ENCODE results near the gene FOXO4.

Gene FOXO4

DNA sequence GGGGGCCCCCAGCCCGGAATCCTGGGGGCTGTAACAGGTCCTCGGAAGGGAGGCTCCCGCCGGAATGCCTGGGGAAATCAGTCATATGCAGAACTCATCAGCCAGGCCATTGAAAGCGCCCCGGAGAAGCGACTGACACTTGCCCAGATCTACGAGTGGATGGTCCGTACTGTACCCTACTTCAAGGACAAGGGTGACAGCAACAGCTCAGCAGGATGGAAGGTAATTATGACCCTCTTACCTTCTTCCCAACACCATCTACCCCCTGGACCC lies 1.0 kb downstream of the FOXO4 start:
- no peak for DNase-seq (ENCODE audit: low read depth)
- H3K4me3 ChIP-seq (ENCODE audit: low read depth, low read length) = peak overlapping the region; percentile 62

- no peak for DNase-seq (ENCODE audit: low read depth)
Observed at GRCh38 chrX:71098302-71098701, 2.7 kb downstream of the FOXO4 start.

DNA sequence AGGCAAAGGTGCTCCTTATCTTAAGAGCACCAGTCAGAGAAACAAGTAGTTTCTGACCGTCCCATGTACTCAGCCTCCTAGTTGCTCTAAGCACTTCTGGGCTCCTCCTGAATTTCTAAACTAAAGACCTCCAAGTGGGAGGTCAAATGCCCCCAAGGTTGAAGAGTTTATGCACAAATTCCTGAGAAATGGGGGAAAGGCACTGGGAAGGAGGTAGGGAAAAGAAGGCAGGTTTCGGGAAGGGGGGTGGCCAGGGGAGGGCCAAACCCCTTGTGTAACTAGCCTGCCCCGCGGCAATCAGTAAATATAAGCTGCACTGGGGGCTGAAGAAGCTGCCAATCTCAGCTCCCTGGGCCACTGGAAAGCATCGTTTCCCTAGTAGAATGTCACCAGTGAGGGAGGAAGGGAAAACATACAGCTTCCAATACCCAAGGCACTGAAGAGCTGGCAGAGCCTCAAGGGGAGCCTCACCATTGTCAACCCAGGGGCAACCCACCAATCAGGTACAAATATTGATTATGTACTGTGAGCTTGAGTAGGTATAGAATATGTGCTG lies 3.4 kb downstream of the FOXO4 start:
- no peak overlapping the region for H3K4me3 ChIP-seq (ENCODE audit: low read depth, low read length)
- no peak for DNase-seq (ENCODE audit: low read depth)

More at GRCh38 chrX:71098302-71098701, 2.7 kb downstream of the FOXO4 start:
- H3K4me3 ChIP-seq (ENCODE audit: low read depth, low read length) = no peak overlapping the region

GRCh38 chrX:71099736-71100135 lies 4.1 kb downstream of the FOXO4 start:
- no peak for DNase-seq (ENCODE audit: low read depth)
- no peak overlapping the region for H3K4me3 ChIP-seq (ENCODE audit: low read depth, low read length)

GRCh38 chrX:71100581-71101505 lies 5.2 kb downstream of the FOXO4 start:
- H3K4me3 ChIP-seq (ENCODE audit: low read depth, low read length) = no peak overlapping the region
- DNase-seq (ENCODE audit: low read depth) = no peak

- H3K4me3 ChIP-seq (ENCODE audit: low read depth, low read length) = no peak overlapping the region
- DNase-seq (ENCODE audit: low read depth) = no peak
Observed at GRCh38 chrX:71102292-71102691, 6.6 kb downstream of the FOXO4 start.

DNA sequence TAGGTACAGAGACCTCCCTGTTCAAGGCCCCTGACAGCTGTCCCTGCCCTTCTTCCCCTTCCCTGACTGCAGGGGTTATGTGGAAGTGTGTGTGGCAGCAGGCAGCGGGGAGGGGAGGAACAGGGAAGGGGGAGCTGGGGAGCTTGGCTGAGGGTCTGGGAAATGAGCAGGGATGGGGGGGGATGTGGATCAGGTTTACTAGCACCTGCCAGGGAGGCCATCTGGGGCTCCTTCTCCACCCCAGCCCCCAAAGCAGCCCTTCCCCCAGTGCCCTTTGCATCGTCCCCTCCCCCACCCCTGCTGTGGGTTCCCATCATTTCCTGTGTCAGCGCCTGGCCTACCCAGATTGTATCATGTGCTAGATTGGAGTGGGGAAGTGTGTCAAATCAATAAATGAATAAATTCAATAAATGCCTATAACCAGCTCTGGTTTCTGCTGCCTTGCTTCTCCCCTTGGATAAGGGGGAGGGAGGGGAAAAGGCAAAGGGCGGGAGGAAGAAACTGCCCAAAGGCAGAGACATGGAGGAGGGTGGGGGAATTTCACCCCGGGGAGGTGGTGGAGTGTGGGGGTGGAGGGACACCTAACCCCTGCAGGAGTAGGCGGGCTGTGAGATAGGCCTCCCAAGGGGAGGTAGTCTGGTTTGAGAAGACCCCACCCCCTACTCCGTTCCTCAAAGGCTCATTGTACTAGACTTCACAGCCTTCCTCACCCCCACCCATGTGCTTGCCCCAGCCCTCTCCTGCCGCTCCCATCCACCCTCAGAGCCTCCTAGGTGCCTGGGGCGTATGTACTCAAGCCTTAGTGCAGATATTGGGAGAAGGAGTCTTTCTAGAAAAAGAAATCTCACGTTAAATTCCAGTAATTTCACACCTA lies 7.7 kb downstream of the FOXO4 start:
- H3K4me3 ChIP-seq (ENCODE audit: low read depth, low read length) = no peak overlapping the region
- DNase-seq (ENCODE audit: low read depth) = no peak

DNA sequence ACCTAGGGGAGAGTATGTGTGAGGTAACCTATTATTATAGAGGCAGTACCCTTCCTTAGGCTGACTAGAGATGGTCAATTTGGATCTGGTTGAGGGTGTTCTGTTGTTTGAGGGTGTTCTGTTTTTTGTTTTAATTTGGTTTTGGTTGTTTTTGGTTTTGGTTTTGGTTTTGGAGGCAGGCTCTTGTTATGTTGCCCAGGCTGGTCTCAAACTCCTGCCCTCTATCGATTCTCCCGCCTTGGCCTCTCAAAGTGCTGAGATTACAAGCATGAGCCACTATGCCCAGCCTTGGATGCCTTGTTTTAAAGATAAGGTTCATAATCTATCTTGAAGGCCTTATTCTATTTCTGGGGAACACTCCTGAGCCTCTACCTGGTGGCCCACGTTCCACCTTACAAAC lies 10.0 kb downstream of the FOXO4 start:
- H3K4me3 ChIP-seq (ENCODE audit: low read depth, low read length) = no peak overlapping the region
- no peak for DNase-seq (ENCODE audit: low read depth)

DNA sequence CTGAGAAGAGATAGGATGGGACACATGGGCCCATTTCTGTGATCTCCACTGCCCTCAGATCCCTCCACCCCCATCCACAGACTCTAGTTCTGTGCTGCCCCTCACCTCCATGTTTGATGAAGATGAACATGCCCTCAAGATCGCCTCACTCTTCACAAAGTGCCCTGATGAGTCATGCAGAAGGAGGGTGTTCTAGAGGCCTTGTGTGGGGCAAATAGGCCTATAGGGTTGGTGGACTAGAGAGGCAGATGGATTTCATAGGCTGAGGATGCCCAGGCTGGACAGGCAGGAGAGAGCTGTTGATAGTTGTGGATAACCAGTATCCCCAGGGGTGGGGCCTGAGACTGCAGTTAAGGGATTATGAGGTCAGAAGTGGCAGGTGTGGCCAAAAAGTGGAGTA lies 10.8 kb downstream of the FOXO4 start, which contains the start of gene CXorf65:
Gene CXorf65, minus strand, starts transcription at position 314 of the 400 bp plus-strand sequence. Its CDS starts 184 bp downstream, at position 130.
- no peak for DNase-seq (ENCODE audit: low read depth)
- no peak within 1 kb of the TSS for H3K4me3 ChIP-seq (ENCODE audit: low read depth, low read length)

DNA sequence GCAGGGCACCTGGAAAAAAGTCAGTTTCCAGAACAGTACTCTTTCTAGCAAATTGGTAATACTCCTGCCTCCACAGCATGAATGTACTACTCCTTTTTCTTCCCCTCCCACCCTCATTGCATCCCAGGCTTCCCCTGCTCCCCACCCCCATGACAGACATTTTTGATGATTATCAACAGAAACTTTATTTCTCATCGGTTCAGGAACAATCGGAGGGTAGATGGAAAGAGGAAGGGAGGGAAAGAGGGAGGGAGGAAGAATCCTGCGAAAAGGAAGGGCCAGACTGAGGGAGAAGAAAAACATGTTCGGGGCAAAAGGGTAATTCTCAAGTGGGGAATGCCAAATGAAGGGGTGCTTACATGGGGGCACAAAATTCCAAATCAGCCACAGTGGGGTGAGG lies 11.6 kb downstream of the FOXO4 start:
- no peak for DNase-seq (ENCODE audit: low read depth)
- H3K4me3 ChIP-seq (ENCODE audit: low read depth, low read length) = no peak overlapping the region

- no peak overlapping the region for H3K4me3 ChIP-seq (ENCODE audit: low read depth, low read length)
- DNase-seq (ENCODE audit: low read depth) = no peak
Observed at GRCh38 chrX:71107762-71108360, 12.2 kb downstream of the FOXO4 start.

- DNase-seq (ENCODE audit: low read depth) = no peak
- no peak overlapping the region for H3K4me3 ChIP-seq (ENCODE audit: low read depth, low read length)
Observed at GRCh38 chrX:71109051-71109450, 13.4 kb downstream of the FOXO4 start.

- no peak for DNase-seq (ENCODE audit: low read depth)
Observed at GRCh38 chrX:71111141-71111843, 15.6 kb downstream of the FOXO4 start, which contains the start of gene IL2RG. Gene IL2RG (minus strand): TSS chrX:71111577. CDS start chrX:71111539, 38 bp downstream.

GRCh38 chrX:71111921-71112431 lies 16.3 kb downstream of the FOXO4 start:
- no peak for DNase-seq (ENCODE audit: low read depth)
- no peak overlapping the region for H3K4me3 ChIP-seq (ENCODE audit: low read depth, low read length)

More at GRCh38 chrX:71111141-71111843, 15.6 kb downstream of the FOXO4 start, which contains the start of gene IL2RG:
- H3K4me3 ChIP-seq (ENCODE audit: low read depth, low read length) = no peak within 1 kb of the TSS

DNA sequence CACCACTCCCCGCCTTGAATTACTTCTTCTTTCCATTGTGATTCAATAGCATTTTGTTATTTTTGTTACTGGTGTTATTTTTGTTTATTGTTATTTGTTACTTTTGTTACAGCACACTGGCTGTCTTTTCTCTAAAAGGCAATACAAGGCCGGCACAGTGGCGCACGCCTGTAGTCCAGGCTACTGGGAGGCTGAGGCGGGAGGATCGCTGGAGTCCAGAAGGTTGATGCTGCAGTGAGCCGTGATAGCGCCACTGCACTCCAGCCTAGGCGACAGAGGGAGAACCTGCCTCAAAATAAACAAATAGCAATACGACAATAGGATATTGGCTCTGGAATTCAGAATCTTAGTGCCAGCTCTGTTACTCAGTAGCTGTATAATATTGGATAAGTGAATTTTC lies 21.7 kb downstream of the FOXO4 start:
- no peak for DNase-seq (ENCODE audit: low read depth)
- H3K4me3 ChIP-seq (ENCODE audit: low read depth, low read length) = no peak overlapping the region

GRCh38 chrX:71118032-71118984 lies 22.7 kb downstream of the FOXO4 start, which contains the start of gene MED12:
Gene MED12 (plus strand): TSS chrX:71118596. CDS start chrX:71118755, 159 bp downstream.
- DNase-seq (ENCODE audit: low read depth) = no peak
- H3K4me3 ChIP-seq (ENCODE audit: low read depth, low read length) = peak within 1 kb of the TSS; percentile 61

- no peak for DNase-seq (ENCODE audit: low read depth)
- H3K4me3 ChIP-seq (ENCODE audit: low read depth, low read length) = peak overlapping the region; percentile 61
Observed at GRCh38 chrX:71118985-71119535, 23.4 kb downstream of the FOXO4 start.
